ENCODE results near the gene PEF1. TPM values are rescaled to one million over a fixed set of nuclear protein-coding genes. Genes with fewer than 3 reads are reported as not detected.

PEF1 gene
- total and polyA plus RNA-seq, 2 of the 8 experiments (the other 6 are each of a cell fraction or from before 2014, with no cell fraction given) = 35.2 to 69.2 TPM

DNA sequence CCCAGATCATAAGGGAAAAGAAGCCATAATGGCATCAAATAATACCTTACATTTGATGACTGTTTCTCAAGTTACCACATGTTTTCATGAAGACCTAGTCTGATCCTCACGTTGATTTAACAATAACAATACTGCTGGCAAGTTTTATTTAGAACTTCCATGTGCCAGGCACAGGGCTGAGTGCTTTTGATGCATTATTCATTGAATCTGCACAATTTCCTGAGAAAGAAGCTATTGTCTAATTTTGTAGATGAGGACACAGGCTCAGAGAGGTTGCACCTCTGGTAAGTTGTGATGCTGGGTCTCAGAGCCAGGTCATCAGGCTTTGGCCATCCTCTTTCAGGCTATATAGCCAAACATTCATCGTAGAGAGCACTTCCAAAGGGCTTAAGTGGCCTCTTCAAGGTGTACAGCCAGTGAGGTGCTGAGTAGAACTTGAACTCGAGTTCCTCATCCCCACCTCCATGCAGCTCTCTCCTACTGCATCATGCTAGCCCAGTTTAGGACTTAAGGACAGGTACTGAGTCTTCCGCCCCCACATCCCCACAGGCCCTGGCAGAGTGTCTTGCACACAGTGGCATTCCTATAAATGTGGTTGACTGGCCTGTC, 8.3 kb upstream of the PEF1 start:
- Histone ChIP-seq H3K36me3 (ENCODE audit: control insufficient read depth in 2 of 4, insufficient read depth in 4 of 4, low read length in 3 of 4) (no peaks in the 10 kb centered on the region; a peak in 1 of 8 replicates), H3K14ac (ENCODE audit: insufficient read length) (no peak overlapping the region), H3K4ac (replicated peaks; ENCODE audit: insufficient read length, low read depth, low read length) (no peak overlapping the region), H3K23me2 (ENCODE audit: low read depth, low read length) (no peaks in the 10 kb centered on the region), H3K79me1 (ENCODE audit: low read depth, low read length) (no peaks in the 10 kb centered on the region), H3K4me1 (replicated peaks in 1 of 4; ENCODE audit: control insufficient read depth in 3 of 4, insufficient read depth in 4 of 4, low read length in 3 of 4) (no peaks in the 10 kb centered on the region), H2AFZ (ENCODE audit: low read length) (no peak overlapping the region), H3K27me3 (replicated peaks in 1 of 4; ENCODE audit: control insufficient read depth in 3 of 4, extremely low read depth in 1 of 4, insufficient read depth in 3 of 4, low read length in 3 of 4) (no peaks in the 10 kb centered on the region), H2BK120ac (replicated peaks; ENCODE audit: low read depth, low read length) (no peak overlapping the region), H2BK20ac (ENCODE audit: low read length) (no peak overlapping the region), H3K56ac (replicated peaks; ENCODE audit: insufficient read length, low read depth, low read length) (no peak overlapping the region), H4K91ac (replicated peaks; ENCODE audit: insufficient read length, low read length) (no peak overlapping the region), H2AK5ac (ENCODE audit: low read depth, low read length) (no peak overlapping the region), H3K27ac (ENCODE audit: low read depth, low read length) (no peak overlapping the region), H3K9me3 (ENCODE audit: insufficient read depth in 2 of 2, low read depth in 1 of 2, low read length in 1 of 2) (no peaks in the 10 kb centered on the region), H3K18ac (ENCODE audit: extremely low read depth, low read length) (no peak overlapping the region), H2BK12ac (ENCODE audit: low read depth, low read length) (no peak overlapping the region), H4K5ac (ENCODE audit: insufficient read length, low read depth, low read length) (no peak overlapping the region), H3K9ac (replicated peaks in 1 of 4; ENCODE audit: extremely low read depth in 1 of 4, low read depth in 3 of 4, low read length in 3 of 4) (no peak overlapping the region; a peak in 1 of 7 replicates), H2BK15ac (ENCODE audit: low read length) (no peak overlapping the region), H2BK5ac (ENCODE audit: low read depth, low read length) (no peak overlapping the region), H3K79me2 (ENCODE audit: control insufficient read depth in 1 of 2, insufficient read depth in 2 of 2, low read length in 2 of 2) (no peaks in the 10 kb centered on the region), H4K20me1 (replicated peaks in 1 of 2; ENCODE audit: control insufficient read depth in 1 of 2, insufficient read depth in 2 of 2, low read length in 2 of 2) (peaks cover 2% of the 10 kb centered on the region in 2 experiments), H3K4me2 (ENCODE audit: insufficient read depth in 1 of 2, low read depth in 2 of 2, low read length in 2 of 2) (no peak overlapping the region), H3K4me3 (ENCODE audit: extremely low read depth in 1 of 4, insufficient read depth in 2 of 4, low read depth in 3 of 4, low read length in 4 of 4) (no peak overlapping the region), H3K23ac (ENCODE audit: insufficient read length) (no peak overlapping the region), H4K8ac (ENCODE audit: extremely low read depth, insufficient read depth, low read length) (no peak overlapping the region)
- 82% methylated on average over 4 of the region's 4 CpGs; no CpG with 5 or more reads in 1 of the 2 experiments for WGBS, 2 experiments (ENCODE audit: extremely low coverage in 1 of 2, insufficient coverage in 1 of 2, insufficient read length in 1 of 2, insufficient replicate concordance in 2 of 2, low coverage in 1 of 2, low lambda C conversion rate in 2 of 2, missing lambda C conversion rate in 1 of 2)
- TF ChIP-seq KDM1A (IDR thresholded peaks at IDR 0.05; ENCODE audit: borderline replicate concordance, low read length) (no peak), TBP (IDR thresholded peaks at IDR 0.05; ENCODE audit: low read depth, low read length) (no peak), EGR1 (IDR thresholded peaks at IDR 0.05; ENCODE audit: borderline replicate concordance, low read depth, low read length) (no peak), RFX5 (IDR thresholded peaks at IDR 0.05; ENCODE audit: borderline replicate concordance, low read depth, low read length) (no peak), SAP30 (IDR thresholded peaks at IDR 0.05; ENCODE audit: insufficient read depth, insufficient replicate concordance, low read length) (no peak), SIRT6 (IDR thresholded peaks at IDR 0.05; ENCODE audit: low read length) (no peak), BRCA1 (IDR thresholded peaks at IDR 0.05; ENCODE audit: low read depth, low read length) (no peak)
- TF ChIP-seq, protein P1, sequence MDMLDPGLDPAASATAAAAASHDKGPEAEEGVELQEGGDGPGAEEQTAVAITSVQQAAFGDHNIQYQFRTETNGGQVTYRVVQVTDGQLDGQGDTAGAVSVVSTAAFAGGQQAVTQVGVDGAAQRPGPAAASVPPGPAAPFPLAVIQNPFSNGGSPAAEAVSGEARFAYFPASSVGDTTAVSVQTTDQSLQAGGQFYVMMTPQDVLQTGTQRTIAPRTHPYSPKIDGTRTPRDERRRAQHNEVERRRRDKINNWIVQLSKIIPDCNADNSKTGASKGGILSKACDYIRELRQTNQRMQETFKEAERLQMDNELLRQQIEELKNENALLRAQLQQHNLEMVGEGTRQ (IDR thresholded peaks at IDR 0.05; ENCODE audit: low read length) = no peak
- FAIRE-seq (no peak), DNase-seq (ENCODE audit: low read depth in 1 of 2, low spot score in 2 of 2) (no peak)
- ChIA-PET CTCF (ENCODE audit: partially characterized antibody) (interaction anchor here (0.6 to 6.7 kb wide), 4 partner anchors 8 to 768 kb away, joined by 3 to 52 read pairs (median 4); partner anchors contain the start of gene PEF1), POLR2A (ENCODE audit: partially characterized antibody) (interaction anchor here (0.8 to 2.5 kb wide), 4 partner anchors 8 to 34 kb away, joined by 3 to 7 read pairs (median 4); partner anchors contain the start of gene PEF1)
